Measurements from ENCODE around the gene FBXO33.

Gene FBXO33

DNA sequence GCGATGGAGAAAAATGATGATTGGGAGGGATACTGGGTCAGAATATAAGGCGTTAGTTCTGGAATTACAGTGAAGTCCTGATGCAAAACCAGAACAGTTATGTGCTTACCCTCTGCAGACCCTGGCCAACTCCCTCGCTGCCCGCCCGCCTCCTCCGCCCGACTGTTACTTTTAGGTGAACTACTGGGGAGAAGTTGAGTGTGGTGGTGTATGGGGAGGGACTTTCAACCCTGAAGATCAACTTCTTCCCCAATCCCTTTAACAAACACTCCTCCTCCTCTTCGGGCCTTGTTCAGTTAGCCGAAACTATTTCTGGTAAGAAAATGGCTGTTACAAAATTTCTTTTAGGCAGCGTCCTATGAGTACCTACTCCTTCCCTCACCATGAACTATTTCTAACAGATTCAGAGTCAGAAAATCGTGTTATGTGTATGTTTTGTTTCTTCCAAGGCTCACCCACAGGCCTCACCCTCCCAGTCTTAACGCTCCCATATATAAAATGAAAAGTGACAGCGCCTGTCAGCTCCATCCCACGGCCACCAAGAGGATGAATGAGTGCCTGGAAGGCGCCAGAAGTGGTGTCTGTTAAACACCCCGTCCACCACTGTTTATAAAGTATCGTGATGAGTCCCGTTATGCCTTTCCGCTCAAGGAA is 1.3 kb downstream of the FBXO33 start:
- DNase-seq (ENCODE audit: low read depth in 2 of 2) = no peak

- no peak for DNase-seq (ENCODE audit: low read depth in 2 of 2)
Measured at GRCh38 chr14:39428118-39428517, 4.1 kb downstream of the FBXO33 start.

- no peak for DNase-seq (ENCODE audit: low read depth in 2 of 2)
Measured at GRCh38 chr14:39426605-39427004, 5.6 kb downstream of the FBXO33 start.

GRCh38 chr14:39425947-39426346 is 6.3 kb downstream of the FBXO33 start:
- no peak for DNase-seq (ENCODE audit: low read depth in 2 of 2)

GRCh38 chr14:39423793-39424192 is 8.4 kb downstream of the FBXO33 start:
- DNase-seq (ENCODE audit: low read depth in 2 of 2) = no peak

DNA sequence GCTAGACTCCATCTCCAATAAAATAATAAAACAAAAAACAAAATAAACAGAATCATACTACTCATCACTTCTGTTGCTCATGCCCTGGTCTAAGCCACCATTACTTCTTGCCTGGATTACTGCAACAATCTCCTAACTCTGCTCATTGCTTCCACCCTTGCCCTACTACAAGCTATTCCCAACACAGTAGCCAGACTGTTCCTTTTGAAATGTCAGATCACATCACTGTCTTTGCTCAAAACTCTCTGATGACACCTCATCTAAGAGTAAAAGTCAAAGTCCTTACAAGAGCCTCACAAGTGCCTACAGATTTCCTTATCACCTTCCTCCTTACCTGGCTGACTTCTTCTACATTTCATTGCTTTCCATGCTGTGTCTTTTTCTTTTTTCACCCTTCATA is 10.0 kb downstream of the FBXO33 start:
- no peak for DNase-seq (ENCODE audit: low read depth in 2 of 2)

- DNase-seq (ENCODE audit: low read depth in 2 of 2) = no peak
Measured at GRCh38 chr14:39419272-39419671, 13.0 kb downstream of the FBXO33 start.

DNA sequence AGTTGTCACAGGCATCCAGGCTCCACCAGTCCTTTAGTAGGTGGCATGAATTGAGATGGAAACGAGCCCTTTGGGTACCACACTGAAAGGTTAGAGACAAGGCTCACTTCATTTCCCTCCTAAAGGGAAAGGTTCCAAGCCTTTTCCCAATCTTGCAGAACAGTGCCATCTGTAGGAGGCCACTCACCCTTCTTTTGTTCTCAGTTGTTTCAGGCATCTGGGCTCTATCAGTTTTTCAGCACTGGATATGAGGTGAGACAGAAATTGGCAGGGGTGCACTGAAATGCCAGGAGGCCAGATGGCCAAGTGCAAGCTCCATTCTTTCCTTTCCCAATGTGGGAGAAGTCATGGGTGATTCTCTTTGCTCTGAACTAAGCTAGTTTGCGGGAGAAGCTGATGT is 15.2 kb downstream of the FBXO33 start:
- no peak for DNase-seq (ENCODE audit: low read depth in 2 of 2)

- no peak for DNase-seq (ENCODE audit: low read depth in 2 of 2)
Measured at GRCh38 chr14:39416072-39416471, 16.2 kb downstream of the FBXO33 start.

DNA sequence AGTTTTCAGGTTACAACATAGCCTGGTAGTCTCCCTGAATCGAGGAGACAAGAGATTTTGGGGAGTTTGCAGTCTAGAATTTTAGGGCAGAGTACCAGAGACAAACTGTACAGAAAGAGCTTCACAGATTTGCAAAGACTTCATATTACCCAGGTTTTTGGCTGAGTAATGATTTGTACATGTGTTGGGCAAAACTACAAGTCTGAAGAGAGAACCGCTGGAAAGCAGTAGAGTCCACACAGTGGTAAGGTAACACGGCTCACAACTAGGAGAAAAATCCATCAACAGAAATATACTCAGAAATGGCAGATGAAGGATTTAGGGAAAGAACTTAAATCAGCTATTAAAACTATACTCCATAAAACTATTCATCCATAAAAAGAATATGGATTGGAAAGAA is 25.7 kb downstream of the FBXO33 start:
- no peak for DNase-seq (ENCODE audit: low read depth in 2 of 2)

GRCh38 chr14:39398382-39398781 is 33.9 kb downstream of the FBXO33 start:
- DNase-seq (ENCODE audit: low read depth in 2 of 2) = no peak

- DNase-seq (ENCODE audit: low read depth in 2 of 2) = no peak
Measured at GRCh38 chr14:39396448-39396847, 35.8 kb downstream of the FBXO33 start.

- DNase-seq (ENCODE audit: low read depth in 2 of 2) = no peak
Measured at GRCh38 chr14:39395555-39396254, 36.5 kb downstream of the FBXO33 start.

DNA sequence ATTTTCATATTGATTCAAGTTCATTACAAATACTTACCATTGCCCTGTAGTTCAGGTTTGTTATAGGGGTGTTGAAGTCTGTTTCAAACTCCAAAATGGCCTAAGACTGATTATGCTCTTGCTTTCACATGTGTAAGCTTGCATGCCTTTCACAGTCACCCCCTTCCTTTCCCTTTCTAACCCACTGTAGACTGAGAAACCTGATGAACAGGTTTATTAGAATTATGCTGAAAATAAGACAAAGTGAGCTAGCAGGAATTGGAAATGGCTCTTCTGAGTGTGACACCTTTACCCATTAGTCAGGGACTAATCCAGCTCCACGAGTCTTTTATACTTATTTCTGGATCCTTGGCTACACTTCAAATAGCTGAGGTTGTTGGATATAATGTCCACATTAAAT is 38.9 kb downstream of the FBXO33 start:
- DNase-seq (ENCODE audit: low read depth in 2 of 2) = no peak

- no peak for DNase-seq (ENCODE audit: low read depth in 2 of 2)
Measured at GRCh38 chr14:39384177-39384576, 48.1 kb downstream of the FBXO33 start.

- no peak for DNase-seq (ENCODE audit: low read depth in 2 of 2)
Measured at GRCh38 chr14:39383741-39384140, 48.5 kb downstream of the FBXO33 start.

- DNase-seq (ENCODE audit: low read depth in 2 of 2) = no peak
Measured at GRCh38 chr14:39383026-39383660, 49.1 kb downstream of the FBXO33 start.

- DNase-seq (ENCODE audit: low read depth in 2 of 2) = no peak
Measured at GRCh38 chr14:39382463-39382862, 49.8 kb downstream of the FBXO33 start.

DNA sequence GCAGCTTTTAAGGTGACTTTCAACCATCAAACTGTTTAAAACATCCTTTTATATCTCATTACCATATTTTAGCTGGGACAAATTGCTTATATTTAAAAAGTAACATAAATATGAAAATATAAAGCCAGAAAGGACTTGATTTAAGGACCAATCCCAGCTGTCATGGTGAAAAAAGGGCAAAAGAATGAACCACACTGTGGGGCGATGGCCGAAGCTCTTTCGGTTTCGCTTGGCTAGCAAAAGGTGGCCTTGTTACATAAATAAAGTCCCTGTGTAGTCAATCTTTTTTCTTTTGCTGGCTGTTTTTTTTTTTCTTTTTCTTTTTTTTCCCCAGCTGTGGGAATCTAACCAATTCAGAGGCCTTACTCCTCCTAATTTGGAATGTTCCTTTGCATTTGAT is 50.9 kb downstream of the FBXO33 start:
- no peak for DNase-seq (ENCODE audit: low read depth in 2 of 2)

DNA sequence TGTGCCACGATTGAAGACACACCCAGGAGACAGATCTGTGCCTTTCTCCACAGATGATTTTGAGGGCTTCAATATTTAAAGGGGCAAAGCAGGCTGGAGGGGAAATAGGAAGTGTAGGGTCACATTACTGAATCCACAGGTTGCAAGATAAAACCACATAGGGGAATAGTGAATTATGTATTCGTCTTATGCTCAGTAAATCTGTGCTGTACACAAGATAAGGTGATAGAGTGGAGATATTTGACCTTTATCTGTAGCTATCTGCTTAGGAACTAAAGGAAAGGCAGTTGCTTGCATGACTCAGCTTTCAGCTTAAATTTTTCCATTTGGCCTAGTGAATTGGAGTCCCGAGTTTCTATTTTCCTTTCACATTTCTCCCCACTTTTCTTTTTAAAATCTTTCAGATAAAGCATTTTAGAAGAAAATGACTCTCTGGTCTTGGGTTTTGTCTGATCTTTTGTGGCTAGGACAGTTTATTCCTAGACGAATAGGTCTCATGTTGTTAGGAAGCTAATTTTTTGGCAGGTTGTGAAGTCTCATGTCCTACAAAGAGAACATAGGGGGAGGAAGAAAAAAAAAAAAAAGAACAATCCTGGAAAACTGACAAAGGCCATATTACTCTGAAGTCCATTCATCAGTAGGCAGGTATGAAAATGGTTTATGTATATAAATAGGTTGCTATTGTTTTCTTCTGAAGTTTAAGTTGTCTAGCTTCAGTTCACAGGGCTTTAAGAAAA is 55.4 kb downstream of the FBXO33 start:
- DNase-seq (ENCODE audit: low read depth in 2 of 2) = no peak

- DNase-seq (ENCODE audit: low read depth in 2 of 2) = no peak
Measured at GRCh38 chr14:39374851-39375250, 57.4 kb downstream of the FBXO33 start.

- DNase-seq (ENCODE audit: low read depth in 2 of 2) = no peak
Measured at GRCh38 chr14:39372656-39373055, 59.6 kb downstream of the FBXO33 start.

DNA sequence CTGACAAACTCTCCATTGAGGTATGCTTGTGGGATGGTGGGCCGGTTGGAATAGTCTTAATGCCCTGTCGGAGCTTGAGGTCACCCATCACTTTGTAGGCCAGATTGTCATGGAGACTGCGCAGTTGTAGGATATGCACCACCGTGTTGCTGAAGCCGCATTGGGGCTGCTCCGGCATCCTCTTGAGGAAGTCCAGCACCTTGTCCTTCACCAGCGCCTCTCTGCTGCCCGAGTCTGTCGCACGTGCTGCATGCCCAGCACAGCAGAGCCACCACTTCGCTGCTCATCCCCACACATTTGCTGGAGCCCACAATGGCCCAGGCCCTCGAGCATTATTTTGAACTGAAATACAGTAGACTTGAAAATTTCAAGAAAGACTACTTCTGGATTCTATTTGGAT is 61.8 kb downstream of the FBXO33 start:
- DNase-seq (ENCODE audit: low read depth in 2 of 2) = no peak

All from stimulated activated CD8-positive, alpha-beta memory T cell treated with anti-CD3 and anti-CD28 coated beads, Interleukin-7, amount 100 ng/mL, for 1 hour (primary cell).